Activated CD8-positive, alpha-beta T cell treated with anti-CD3 and anti-CD28 coated beads for 36 hours (primary cell): Measurements from ENCODE around the gene TPP1. TPM values are rescaled to one million over a fixed set of nuclear protein-coding genes. Genes with fewer than 3 reads are reported as not detected.
A peak's percentile ranks its signal among the peaks of the same experiment; 100 is the strongest.

Source experiments
- ATAC-seq: fragments of 200-7000 bp; cut with Tn5 transposase; one replicate; pipeline ENCODE4 v1.10.0; 2021; ENCODE audit warnings: mild to moderate bottlenecking, moderate library complexity
- CTCF ChIA-PET: fragments of 350-600 bp; sonication (Branson Sonifier 250); formaldehyde crosslinking; loops from one replicate; lab custom pipeline; 2021; ENCODE audit warnings: antibody characterized with exemption; lab: Charles Lee
- POLR2A ChIA-PET: fragments of 350-600 bp; sonication (Branson Sonifier 250); formaldehyde crosslinking; loops from one replicate; lab custom pipeline; 2021; ENCODE audit warnings: antibody characterized with exemption; lab: Charles Lee
- DNase-seq: peaks from one replicate; pipeline ENCODE4 v3.0.0-alpha.2; 2020
- H3K27ac Mint-ChIP-seq: one replicate; pipeline ENCODE4 v1.8.0; 2021; ENCODE audit warnings: mild to moderate bottlenecking, mixed read lengths
- H3K27me3 Mint-ChIP-seq: one replicate; pipeline ENCODE4 v1.8.0; 2021; ENCODE audit warnings: mixed read lengths
- H3K36me3 Mint-ChIP-seq: one replicate; pipeline ENCODE4 v1.8.0; 2021; ENCODE audit warnings: low read depth, mixed read lengths
- H3K4me1 Mint-ChIP-seq: one replicate; pipeline ENCODE4 v1.8.0; 2021; ENCODE audit warnings: low read depth, mixed read lengths
- H3K4me3 Mint-ChIP-seq: one replicate; pipeline ENCODE4 v1.8.0; 2021; ENCODE audit warnings: mild to moderate bottlenecking, moderate library complexity, mixed read lengths
- H3K9me3 Mint-ChIP-seq: one replicate; pipeline ENCODE4 v1.8.0; 2021; ENCODE audit warnings: mixed read lengths
- intact Hi-C: fragments of 100-400 bp; cut with micrococcal nuclease; formaldehyde crosslinking; loops from one replicate; pipeline ENCODE4 v1.10.0; 2022
- total RNA-seq, 2 experiments: library from RNA; stranded (reverse); gene quantifications; one replicate each; pipeline ENCODE4 v1.2.3, GENCODE V29; 2021
- TF ChIP-seq, protein P1 (sequence below): fragments of 200-600 bp; IDR thresholded peaks from one replicate; pipeline ENCODE4 v1.8.0; 2022; ENCODE audit warnings: antibody characterized with exemption, mild to moderate bottlenecking

Gene TPP1
- total RNA-seq, 2 experiments from 2014 or later, result 28.1 to 31.4 TPM

DNA sequence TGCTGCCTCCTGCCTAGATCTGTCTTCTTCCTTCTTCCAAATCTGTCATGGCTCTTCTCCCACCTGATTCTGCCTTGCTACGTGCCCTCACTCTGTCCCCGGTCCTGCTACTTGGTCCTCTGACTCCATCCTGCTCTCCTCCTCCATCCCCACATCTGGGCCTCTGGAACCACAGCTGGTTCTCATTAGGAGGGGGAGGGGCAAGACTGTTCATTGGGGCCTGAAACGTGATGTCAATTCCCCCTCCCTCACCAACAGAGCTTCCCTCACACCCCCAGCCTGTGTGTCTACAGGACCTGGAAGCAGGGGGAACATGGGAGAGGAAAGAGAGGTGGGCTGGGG, 27.3 kb upstream of the TPP1 start:
- DNase-seq, result peak; percentile 20
- TF ChIP-seq, protein P1, sequence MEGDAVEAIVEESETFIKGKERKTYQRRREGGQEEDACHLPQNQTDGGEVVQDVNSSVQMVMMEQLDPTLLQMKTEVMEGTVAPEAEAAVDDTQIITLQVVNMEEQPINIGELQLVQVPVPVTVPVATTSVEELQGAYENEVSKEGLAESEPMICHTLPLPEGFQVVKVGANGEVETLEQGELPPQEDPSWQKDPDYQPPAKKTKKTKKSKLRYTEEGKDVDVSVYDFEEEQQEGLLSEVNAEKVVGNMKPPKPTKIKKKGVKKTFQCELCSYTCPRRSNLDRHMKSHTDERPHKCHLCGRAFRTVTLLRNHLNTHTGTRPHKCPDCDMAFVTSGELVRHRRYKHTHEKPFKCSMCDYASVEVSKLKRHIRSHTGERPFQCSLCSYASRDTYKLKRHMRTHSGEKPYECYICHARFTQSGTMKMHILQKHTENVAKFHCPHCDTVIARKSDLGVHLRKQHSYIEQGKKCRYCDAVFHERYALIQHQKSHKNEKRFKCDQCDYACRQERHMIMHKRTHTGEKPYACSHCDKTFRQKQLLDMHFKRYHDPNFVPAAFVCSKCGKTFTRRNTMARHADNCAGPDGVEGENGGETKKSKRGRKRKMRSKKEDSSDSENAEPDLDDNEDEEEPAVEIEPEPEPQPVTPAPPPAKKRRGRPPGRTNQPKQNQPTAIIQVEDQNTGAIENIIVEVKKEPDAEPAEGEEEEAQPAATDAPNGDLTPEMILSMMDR, result no peak
- Mint-ChIP-seq H3K4me3 (no peak overlapping the region), H3K9me3 (no peaks in the 10 kb centered on the region), H3K27me3 (no peaks in the 10 kb centered on the region), H3K27ac (no peak overlapping the region), H3K36me3 (no peaks in the 10 kb centered on the region), H3K4me1 (no peaks in the 10 kb centered on the region)
- peak; percentile 3 for ATAC-seq
- intact Hi-C loops, result no loop called here
- CTCF ChIA-PET, result interaction anchor here (0.9 to 1.6 kb wide), 4 partner anchors 14 to 116 kb away, joined by 3 to 6 read pairs (median 4); partner anchors contain the start of gene MRPL17
- POLR2A ChIA-PET, result interaction anchor here (0.6 to 4.4 kb wide), 6 partner anchors 19 to 36 kb away, joined by 3 to 20 read pairs (median 3); partner anchors contain the start of genes MRPL17, TAF10 and TPP1

DNA sequence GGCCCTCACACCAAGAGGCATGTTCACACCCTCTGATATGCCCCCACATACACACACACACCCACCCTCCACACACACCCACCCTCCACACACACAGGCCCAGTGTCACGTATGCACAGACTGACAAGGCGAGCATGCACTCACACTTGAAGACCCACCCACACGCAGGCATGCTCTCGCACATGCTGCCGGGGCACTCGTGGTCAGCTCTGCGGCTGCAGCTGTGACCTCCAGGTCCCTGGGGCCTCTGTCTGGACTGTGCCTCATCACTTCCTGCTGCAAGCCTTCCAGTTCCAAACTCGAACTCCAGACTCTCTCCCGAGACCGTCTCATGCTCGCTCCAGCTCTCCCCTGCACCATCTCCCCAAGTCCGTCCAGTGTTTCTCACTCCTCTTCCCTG, 26.8 kb upstream of the TPP1 start:
- Mint-ChIP-seq H3K9me3 (no peaks in the 10 kb centered on the region), H3K27ac (no peak overlapping the region), H3K4me1 (no peaks in the 10 kb centered on the region), H3K27me3 (no peaks in the 10 kb centered on the region), H3K4me3 (no peak overlapping the region), H3K36me3 (no peaks in the 10 kb centered on the region)
- peak; percentile 40 for DNase-seq
- no peak for ATAC-seq
- TF ChIP-seq, protein P1, result no peak
- CTCF ChIA-PET, result interaction anchor here (0.9 to 1.6 kb wide), 4 partner anchors 14 to 115 kb away, joined by 3 to 6 read pairs (median 4); partner anchors contain the start of gene MRPL17
- POLR2A ChIA-PET, result interaction anchor here (0.6 to 4.4 kb wide), 5 partner anchors 14 to 36 kb away, joined by 3 to 20 read pairs (median 3); partner anchors contain the start of genes MRPL17, TAF10 and TPP1
- intact Hi-C loops, result no loop called here

DNA sequence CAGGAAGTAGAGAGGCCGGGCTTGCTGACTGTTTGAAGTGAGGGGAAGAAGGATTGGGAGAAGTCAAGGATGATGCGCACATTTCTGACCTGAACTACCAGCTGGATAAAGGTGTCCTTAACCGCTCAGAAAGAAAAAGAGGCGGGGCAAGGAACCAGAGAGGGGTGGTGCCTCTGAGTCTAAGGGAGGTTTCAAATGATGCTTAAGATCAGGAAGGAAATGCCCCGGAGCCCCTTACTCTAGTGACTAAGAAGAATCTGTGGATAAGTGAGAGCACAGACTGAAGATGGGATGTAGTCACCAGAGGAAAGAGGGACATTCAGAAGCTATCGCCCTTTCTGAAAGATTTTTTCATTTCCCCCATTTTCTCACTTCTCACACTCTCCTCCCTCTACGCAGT, 23.7 kb upstream of the TPP1 start:
- no peaks in the 10 kb centered on the region for H3K9me3 Mint-ChIP-seq
- ATAC-seq (no peak), DNase-seq (peak; percentile 18)
- no peaks in the 10 kb centered on the region for H3K27me3 Mint-ChIP-seq
- H3K27ac Mint-ChIP-seq, result no peak overlapping the region
- H3K4me3 Mint-ChIP-seq, result no peak overlapping the region
- H3K4me1 Mint-ChIP-seq, result no peaks in the 10 kb centered on the region
- TF ChIP-seq, protein P1, result no peak
- H3K36me3 Mint-ChIP-seq, result no peaks in the 10 kb centered on the region
- ChIA-PET CTCF (interaction anchor here (0.8 to 1.6 kb wide), 4 partner anchors 10 to 199 kb away, joined by 3 to 4 read pairs (median 4); no protein-coding TSS in a partner anchor), POLR2A (interaction anchor here (0.7 to 1.5 kb wide), 4 partner anchors 15 to 264 kb away, joined by 3 to 4 read pairs (median 4); no protein-coding TSS in a partner anchor)
- intact Hi-C loops, result no loop called here

DNA sequence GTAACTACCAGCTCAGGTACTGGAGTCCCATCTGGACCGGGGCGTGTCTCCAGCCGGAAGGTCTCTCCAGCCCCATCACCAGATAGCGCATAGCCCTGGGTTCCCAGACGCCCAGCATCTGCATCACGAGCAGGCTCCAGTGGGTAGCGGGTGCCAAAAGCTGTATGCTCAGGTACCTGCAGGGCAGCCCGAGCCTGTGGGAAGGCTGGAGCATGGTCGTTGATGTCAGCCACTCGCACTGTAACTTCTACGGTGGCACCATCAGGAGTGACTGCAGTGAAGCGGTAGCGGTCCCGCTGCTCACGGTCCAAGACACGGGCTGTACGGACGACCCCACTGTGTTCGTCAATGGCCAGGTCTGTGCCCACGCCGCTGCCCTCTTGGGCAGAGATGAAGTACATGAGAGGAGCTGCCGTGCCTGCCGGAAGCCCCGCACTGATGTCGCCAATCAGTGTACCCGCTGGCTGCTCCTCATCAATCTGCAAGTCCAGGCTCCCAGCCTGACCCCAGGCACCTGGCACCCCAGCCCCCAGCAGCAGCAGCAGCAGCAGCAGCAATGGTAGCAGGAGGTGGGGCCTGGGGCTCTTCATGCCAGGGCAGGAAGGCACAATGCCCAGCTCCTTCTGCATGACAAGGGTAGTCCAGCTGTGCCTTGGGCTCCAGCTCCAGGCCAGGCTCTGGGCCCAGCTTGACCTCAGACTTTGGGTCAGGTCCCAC, 21.9 kb upstream of the TPP1 start:
- H3K4me1 Mint-ChIP-seq, result no peaks in the 10 kb centered on the region
- intact Hi-C loops, result no loop called here
- ChIA-PET CTCF (interaction anchor here (0.7 to 1.0 kb wide), 3 partner anchors 12 to 110 kb away, joined by 3 read pairs; no protein-coding TSS in a partner anchor), POLR2A (no interaction called here)
- no peak overlapping the region for H3K27ac Mint-ChIP-seq
- H3K4me3 Mint-ChIP-seq, result no peak overlapping the region
- H3K27me3 Mint-ChIP-seq, result no peaks in the 10 kb centered on the region
- ATAC-seq (no peak), DNase-seq (no peak)
- H3K36me3 Mint-ChIP-seq, result no peaks in the 10 kb centered on the region
- TF ChIP-seq, protein P1, result no peak
- H3K9me3 Mint-ChIP-seq, result no peaks in the 10 kb centered on the region
